ENCODE data around the gene UCN3. TPM values are rescaled to one million over a fixed set of nuclear protein-coding genes. Genes with fewer than 3 reads are reported as not detected.
A peak's percentile ranks its signal among the peaks of the same experiment; 100 is the strongest.

The UCN3 gene, protein sequence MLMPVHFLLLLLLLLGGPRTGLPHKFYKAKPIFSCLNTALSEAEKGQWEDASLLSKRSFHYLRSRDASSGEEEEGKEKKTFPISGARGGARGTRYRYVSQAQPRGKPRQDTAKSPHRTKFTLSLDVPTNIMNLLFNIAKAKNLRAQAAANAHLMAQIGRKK
- total RNA-seq = not detected

DNA sequence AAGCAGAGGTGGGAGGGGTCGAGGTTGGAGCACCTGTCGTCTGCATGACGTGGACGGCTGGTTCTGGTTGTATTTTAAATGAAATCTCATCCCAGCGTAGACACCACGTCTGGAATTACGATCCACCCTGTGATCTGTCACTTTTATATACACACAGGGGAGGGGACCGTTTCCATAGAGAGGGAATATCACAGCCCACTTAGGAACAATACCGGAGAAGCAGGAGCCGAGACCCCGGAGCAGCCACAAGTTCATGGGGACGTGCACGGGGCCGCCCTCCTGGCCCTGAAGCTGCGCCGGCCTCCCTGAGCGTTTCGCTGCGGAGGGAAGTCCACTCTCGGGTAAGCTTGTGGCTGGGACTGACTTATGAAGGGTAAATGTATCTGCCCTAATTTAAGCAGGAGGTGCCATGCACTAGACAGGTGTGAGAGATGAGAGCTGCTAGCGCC is at the start of gene UCN3:
UCN3 (plus strand) TSS at position 77 of the 449 bp plus-strand sequence. CDS start 8,755 bp downstream, outside the sequence.
- CTCF ChIA-PET = no interaction called here
- Mint-ChIP-seq H3K27ac (no peak within 1 kb of the TSS), H3K9me3 (peaks cover 4% of the 10 kb centered on the region), H3K4me1 (no peaks in the 10 kb centered on the region), H3K4me3 (no peak within 1 kb of the TSS), H3K27me3 (peaks cover 11% of the 10 kb centered on the region), H3K36me3 (ENCODE audit: low read depth) (no peaks in the 10 kb centered on the region)
- POLR2A ChIA-PET = no interaction called here
- DNase-seq = no peak

DNA sequence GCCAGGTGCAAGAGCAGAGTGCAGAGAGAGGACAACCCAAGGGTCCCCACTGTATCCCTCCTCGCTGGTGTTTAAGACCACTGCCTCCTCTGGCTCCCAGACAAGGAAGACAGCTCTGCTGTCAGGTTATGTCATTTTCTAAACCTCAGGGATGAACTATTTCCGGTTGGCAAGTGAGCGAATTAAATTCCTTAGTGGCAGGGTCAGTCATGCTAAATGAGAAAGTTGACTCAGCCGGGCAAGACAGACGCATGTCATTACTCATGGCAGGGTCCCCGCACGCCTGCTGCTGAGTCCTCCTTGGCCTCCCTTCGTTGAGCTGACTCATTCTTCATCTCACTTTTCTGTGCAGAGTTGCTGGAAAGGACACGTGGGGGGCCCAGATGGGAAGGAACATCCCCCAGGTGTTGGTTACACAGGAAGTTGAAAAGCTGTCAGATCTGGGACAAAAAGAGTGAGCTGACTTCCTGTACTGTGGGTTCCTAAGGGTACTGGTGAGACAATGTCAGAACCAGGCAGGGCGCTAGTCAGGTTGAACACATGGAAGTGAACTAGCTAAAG is 47.1 kb upstream of the UCN3 start:
- peaks cover 62% of the 10 kb centered on the region for H3K4me1 Mint-ChIP-seq
- CTCF ChIA-PET = interaction anchor here (1.0 to 1.4 kb wide), 6 partner anchors 16 to 503 kb away, joined by 3 to 5 read pairs (median 4); no protein-coding TSS in a partner anchor

DNA sequence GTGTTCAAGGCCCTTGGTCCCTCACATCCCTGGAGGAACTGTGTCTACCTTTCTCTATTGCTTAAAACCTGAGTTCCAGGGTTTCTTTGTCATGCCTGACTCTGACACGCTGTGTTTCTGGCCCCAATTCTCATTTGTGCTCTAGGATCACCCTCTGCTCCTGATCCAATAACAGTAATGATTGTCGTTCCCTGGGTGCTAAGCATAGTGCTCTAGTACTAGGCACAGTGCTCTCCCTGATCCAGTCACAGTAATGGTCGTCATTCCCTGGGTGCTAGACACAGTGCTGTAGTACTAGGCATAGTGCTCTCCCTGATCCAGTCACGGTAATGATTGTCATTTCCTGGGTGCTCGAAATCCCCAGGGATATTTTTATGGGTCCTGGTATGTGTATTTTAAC is 46.6 kb upstream of the UCN3 start:
- peaks cover 59% of the 10 kb centered on the region for H3K4me1 Mint-ChIP-seq
- no peaks in the 10 kb centered on the region for H3K27me3 Mint-ChIP-seq
- POLR2A ChIA-PET = interaction anchor here (0.9 to 2.3 kb wide), 8 partner anchors 8 to 34 kb away, joined by 3 to 16 read pairs (median 4); no protein-coding TSS in a partner anchor

More for the DNA sequence above, 47.1 kb upstream of the UCN3 start:
- peak overlapping the region; percentile 75 for H3K27ac Mint-ChIP-seq
- no peak overlapping the region for H3K4me3 Mint-ChIP-seq
- POLR2A ChIA-PET = interaction anchor here (0.9 to 2.3 kb wide), 8 partner anchors 8 to 33 kb away, joined by 3 to 16 read pairs (median 4); no protein-coding TSS in a partner anchor
- no peaks in the 10 kb centered on the region for H3K27me3 Mint-ChIP-seq
- peaks cover 12% of the 10 kb centered on the region for H3K9me3 Mint-ChIP-seq
- peak; percentile 76 for DNase-seq
- peaks cover 18% of the 10 kb centered on the region for H3K36me3 Mint-ChIP-seq (ENCODE audit: low read depth)

DNA sequence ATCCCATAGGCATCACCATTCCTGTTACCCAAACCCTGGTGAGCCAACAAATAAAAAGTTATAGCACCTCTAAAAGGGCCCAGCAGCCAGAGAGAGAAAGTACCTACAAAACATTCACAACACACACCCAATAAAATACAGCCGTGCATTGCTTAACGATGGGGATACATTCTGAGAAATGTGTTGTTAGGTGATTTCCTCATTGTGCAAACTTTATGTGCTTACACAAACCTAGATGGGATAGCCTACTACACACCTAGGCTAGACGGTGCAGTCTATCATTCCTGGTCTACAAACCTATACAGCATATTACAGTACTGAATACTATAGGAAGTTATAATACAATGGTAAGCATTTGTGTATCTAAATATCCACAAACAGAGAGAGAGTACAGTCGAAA is 44.9 kb upstream of the UCN3 start:
- Mint-ChIP-seq H3K4me3 (no peak overlapping the region), H3K9me3 (peaks cover 9% of the 10 kb centered on the region), H3K27ac (no peak overlapping the region), H3K4me1 (peaks cover 42% of the 10 kb centered on the region), H3K36me3 (ENCODE audit: low read depth) (peaks cover 11% of the 10 kb centered on the region), H3K27me3 (no peaks in the 10 kb centered on the region)
- CTCF ChIA-PET = no interaction called here
- POLR2A ChIA-PET = no interaction called here
- no peak for DNase-seq

More for the DNA sequence above, 46.6 kb upstream of the UCN3 start:
- no peak overlapping the region for H3K4me3 Mint-ChIP-seq
- H3K27ac Mint-ChIP-seq = peak overlapping the region; percentile 75
- CTCF ChIA-PET = interaction anchor here (1.0 to 1.4 kb wide), 6 partner anchors 16 to 503 kb away, joined by 3 to 5 read pairs (median 4); no protein-coding TSS in a partner anchor
- H3K36me3 Mint-ChIP-seq (ENCODE audit: low read depth) = peaks cover 16% of the 10 kb centered on the region
- peaks cover 10% of the 10 kb centered on the region for H3K9me3 Mint-ChIP-seq
- no peak for DNase-seq

DNA sequence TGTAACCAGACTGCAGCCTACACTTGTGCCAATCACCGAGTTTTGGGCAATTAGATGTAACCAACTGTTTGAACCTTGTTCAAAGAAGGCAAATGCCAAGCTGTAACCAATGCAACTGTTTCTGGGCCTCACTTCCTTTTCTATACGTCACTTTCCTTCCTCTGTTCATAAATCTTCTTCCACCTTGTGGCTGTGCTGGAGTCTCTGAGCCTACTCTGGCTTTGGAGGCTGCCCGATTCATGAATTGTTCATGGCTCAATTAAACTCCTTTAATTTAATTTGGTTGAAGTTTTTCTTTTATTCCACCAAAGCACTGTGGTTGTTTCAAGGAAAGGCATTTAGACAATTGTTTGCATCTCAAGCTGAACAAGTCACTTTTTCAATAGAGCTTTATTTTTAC is 43.5 kb upstream of the UCN3 start:
- DNase-seq = no peak
- Mint-ChIP-seq H3K4me3 (no peak overlapping the region), H3K27ac (no peak overlapping the region), H3K9me3 (peaks cover 9% of the 10 kb centered on the region), H3K27me3 (no peaks in the 10 kb centered on the region), H3K4me1 (peaks cover 29% of the 10 kb centered on the region), H3K36me3 (ENCODE audit: low read depth) (peaks cover 5% of the 10 kb centered on the region)
- ChIA-PET CTCF (interaction anchor here (0.7 to 1.2 kb wide), 2 partner anchors 38 to 1415 kb away, joined by 3 to 7 read pairs; no protein-coding TSS in a partner anchor), POLR2A (interaction anchor here (0.9 kb wide), 1 partner anchor 9 kb away, joined by 3 read pairs; no protein-coding TSS in a partner anchor)

DNA sequence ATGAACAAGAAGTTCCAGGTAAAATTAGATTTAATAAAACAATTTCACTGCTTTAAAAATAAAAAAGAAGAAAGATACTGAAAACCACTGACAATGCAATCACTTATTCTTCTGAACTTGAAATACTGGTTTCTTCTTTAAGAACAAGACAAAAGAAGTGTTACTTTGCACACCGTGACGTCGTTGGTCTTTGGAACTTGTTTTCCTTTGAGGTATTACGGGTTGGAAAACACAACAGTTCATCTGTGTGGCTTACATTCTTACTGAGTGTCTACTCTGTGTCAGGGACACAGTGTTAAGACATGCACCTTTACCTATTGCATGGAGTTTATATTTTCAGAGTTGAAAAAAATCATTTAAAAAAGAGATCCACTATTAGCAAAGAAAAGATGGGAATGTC is 41.3 kb upstream of the UCN3 start:
- ChIA-PET CTCF (interaction anchor here (1.9 kb wide), 1 partner anchor 30 kb away, joined by 4 read pairs; no protein-coding TSS in a partner anchor), POLR2A (no interaction called here)
- H3K4me3 Mint-ChIP-seq = no peak overlapping the region
- H3K27me3 Mint-ChIP-seq = no peaks in the 10 kb centered on the region
- peaks cover 3% of the 10 kb centered on the region for H3K36me3 Mint-ChIP-seq (ENCODE audit: low read depth)
- no peak overlapping the region for H3K27ac Mint-ChIP-seq
- H3K9me3 Mint-ChIP-seq = peaks cover 12% of the 10 kb centered on the region
- peaks cover 9% of the 10 kb centered on the region for H3K4me1 Mint-ChIP-seq
- no peak for DNase-seq

DNA sequence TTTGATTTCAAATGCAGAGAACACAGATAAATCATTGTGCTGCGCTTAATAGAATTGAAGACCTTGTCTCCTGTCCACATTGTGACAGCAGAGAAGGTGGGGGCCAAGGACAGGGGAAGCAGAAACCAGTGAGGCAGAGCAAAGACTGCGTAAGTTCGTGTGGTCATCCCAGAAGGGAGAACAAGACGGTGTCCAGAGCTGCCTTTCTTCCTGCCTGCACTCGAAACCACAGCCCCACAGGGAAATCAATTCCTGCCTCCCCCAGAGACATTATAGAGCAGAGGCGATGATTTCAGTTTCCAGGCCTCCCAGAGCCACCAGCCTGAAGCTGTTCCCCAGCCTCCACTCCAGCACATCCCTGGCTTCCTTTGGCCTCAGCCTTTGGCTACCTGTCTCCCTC is 39.7 kb upstream of the UCN3 start:
- H3K9me3 Mint-ChIP-seq = peaks cover 10% of the 10 kb centered on the region
- POLR2A ChIA-PET = no interaction called here

DNA sequence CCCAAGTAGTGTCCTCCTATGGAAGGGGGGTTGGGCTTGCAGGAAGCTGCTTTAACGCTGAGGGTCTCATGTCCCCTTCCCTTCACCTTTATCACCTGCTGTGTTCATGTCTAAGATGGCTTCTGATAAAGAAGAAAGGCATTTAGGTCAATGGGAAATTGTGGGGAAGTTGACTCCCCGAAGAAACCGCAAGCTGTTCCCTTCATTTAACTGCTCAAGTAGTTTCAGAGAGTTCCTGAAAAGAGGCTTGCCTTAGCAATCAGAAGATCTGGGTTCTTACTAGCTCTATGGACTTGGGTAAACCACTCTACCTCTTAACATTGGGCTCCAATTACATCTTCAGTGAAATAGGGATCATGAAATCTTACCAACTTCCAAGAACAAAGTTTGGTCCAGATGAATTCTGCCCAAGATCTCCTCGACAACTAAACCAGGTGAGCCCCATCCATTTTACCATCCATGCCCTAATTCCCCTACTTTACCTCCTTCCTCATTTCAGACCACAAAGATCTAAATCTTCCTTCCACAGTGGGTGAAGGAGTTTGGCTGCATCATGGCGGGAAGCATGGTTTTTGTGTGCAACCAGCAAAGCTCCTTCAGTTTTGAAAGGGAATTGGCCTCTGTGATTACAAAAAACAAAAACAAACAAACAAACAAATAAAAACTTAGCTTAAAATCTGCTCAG is 30.4 kb upstream of the UCN3 start:
- peaks cover 3% of the 10 kb centered on the region for H3K36me3 Mint-ChIP-seq (ENCODE audit: low read depth)
- no peak for DNase-seq
- peaks cover 16% of the 10 kb centered on the region for H3K4me1 Mint-ChIP-seq
- H3K27me3 Mint-ChIP-seq = peaks cover 10% of the 10 kb centered on the region
- no peak overlapping the region for H3K27ac Mint-ChIP-seq
- ChIA-PET POLR2A (no interaction called here), CTCF (no interaction called here)
- peaks cover 11% of the 10 kb centered on the region for H3K9me3 Mint-ChIP-seq
- no peak overlapping the region for H3K4me3 Mint-ChIP-seq

More for the DNA sequence above, 39.7 kb upstream of the UCN3 start:
- CTCF ChIA-PET = no interaction called here
- no peak overlapping the region for H3K27ac Mint-ChIP-seq
- no peak for DNase-seq
- peaks cover 3% of the 10 kb centered on the region for H3K36me3 Mint-ChIP-seq (ENCODE audit: low read depth)
- H3K4me1 Mint-ChIP-seq = peaks cover 5% of the 10 kb centered on the region
- no peak overlapping the region for H3K4me3 Mint-ChIP-seq
- H3K27me3 Mint-ChIP-seq = peaks cover 4% of the 10 kb centered on the region

DNA sequence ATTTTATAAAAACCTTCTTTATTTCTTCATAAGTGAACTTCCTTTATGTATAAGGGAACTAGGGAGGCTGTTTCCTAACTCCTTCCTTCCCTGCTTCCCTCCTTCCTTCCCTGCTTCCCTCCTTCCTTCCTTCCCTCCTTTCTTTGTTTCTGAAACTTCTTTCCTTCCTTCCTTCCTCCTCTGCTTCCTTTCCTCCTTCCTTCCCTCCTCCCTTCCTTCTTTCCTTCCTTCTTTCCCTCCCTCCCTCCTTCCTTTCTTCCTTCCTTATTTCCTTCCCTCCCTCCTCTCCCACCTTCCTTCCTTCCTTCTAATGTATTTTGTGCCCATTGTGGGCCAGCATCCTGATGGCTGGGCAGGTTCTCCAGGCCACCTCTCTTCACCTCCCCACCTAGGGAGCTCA is 26.8 kb upstream of the UCN3 start:
- Mint-ChIP-seq H3K27me3 (peaks cover 4% of the 10 kb centered on the region), H3K4me3 (no peak overlapping the region), H3K4me1 (peaks cover 16% of the 10 kb centered on the region), H3K9me3 (peaks cover 14% of the 10 kb centered on the region), H3K36me3 (ENCODE audit: low read depth) (peaks cover 3% of the 10 kb centered on the region), H3K27ac (no peak overlapping the region)
- POLR2A ChIA-PET = no interaction called here
- CTCF ChIA-PET = no interaction called here
- DNase-seq = no peak

DNA sequence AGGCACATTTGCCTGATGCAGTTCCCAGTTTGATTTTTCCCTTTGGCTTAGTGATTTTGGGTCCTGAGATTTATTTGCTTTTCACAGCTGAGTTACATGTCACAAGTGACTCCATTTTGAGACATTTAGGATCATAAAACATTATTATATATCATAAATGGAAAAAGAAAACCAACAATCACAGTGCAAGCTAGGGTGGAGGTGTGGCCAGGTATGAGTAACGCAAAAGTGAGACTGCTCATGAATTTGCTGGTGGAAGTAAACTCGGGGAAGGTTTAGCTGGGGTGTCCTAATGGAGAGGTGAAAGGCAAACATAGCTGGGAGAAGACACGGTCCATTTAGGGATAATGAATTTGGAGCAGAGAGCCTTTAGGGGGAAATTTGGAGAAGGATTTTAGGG is 21.7 kb upstream of the UCN3 start:
- H3K36me3 Mint-ChIP-seq (ENCODE audit: low read depth) = no peaks in the 10 kb centered on the region
- ChIA-PET POLR2A (no interaction called here), CTCF (interaction anchor here (1.0 kb wide), 1 partner anchor 494 kb away, joined by 4 read pairs; no protein-coding TSS in a partner anchor)
- H3K27me3 Mint-ChIP-seq = no peaks in the 10 kb centered on the region
- DNase-seq = no peak
- H3K9me3 Mint-ChIP-seq = peaks cover 3% of the 10 kb centered on the region
- no peak overlapping the region for H3K27ac Mint-ChIP-seq
- H3K4me3 Mint-ChIP-seq = no peak overlapping the region
- peaks cover 5% of the 10 kb centered on the region for H3K4me1 Mint-ChIP-seq

DNA sequence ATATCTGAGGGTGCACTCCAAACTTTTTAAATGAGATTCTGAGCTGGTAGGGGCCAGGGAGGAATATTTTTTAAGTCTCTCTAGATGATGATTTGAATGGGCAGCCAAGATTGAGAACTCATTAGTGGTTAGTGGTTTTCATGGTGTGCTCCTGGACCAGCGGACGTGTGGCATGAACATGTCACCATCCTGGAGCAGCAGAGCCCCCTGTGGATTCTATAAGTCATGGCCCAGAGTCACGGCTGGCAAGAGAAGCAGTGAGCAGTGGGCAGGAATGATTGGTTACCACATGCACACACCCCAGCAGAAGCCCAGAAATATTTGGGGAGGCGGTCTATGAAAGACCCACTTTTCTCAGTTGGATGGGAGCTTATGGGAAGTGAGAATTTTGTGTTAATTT is 21.2 kb upstream of the UCN3 start:
- H3K36me3 Mint-ChIP-seq (ENCODE audit: low read depth) = no peaks in the 10 kb centered on the region
- DNase-seq = peak; percentile 28
- H3K4me3 Mint-ChIP-seq = no peak overlapping the region
- ChIA-PET CTCF (interaction anchor here (1.0 kb wide), 1 partner anchor 495 kb away, joined by 4 read pairs; no protein-coding TSS in a partner anchor), POLR2A (no interaction called here)
- H3K4me1 Mint-ChIP-seq = peaks cover 5% of the 10 kb centered on the region
- peaks cover 3% of the 10 kb centered on the region for H3K9me3 Mint-ChIP-seq
- H3K27me3 Mint-ChIP-seq = no peaks in the 10 kb centered on the region
- no peak overlapping the region for H3K27ac Mint-ChIP-seq

DNA sequence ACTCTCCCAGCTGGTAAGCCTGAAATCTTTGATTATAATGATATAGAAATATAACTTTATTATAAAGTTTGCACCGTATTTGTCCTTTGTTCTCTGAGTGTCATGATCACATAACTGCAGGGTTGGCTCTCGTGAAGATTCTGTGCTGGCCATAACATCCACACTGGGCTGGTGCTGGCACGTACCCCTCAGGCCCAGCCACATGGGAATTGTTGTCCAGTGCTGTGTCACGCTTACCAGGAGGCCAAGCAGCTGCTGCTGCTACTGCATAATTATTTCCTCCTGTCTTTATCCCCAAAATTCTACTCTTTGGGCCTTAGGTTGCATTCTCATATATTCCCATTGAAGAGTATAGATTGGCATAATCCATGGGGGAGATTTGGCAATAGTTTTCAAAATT is 20.8 kb upstream of the UCN3 start:
- no peaks in the 10 kb centered on the region for H3K36me3 Mint-ChIP-seq (ENCODE audit: low read depth)
- no peak overlapping the region for H3K27ac Mint-ChIP-seq
- H3K4me1 Mint-ChIP-seq = peaks cover 5% of the 10 kb centered on the region
- CTCF ChIA-PET = interaction anchor here (1.0 kb wide), 1 partner anchor 495 kb away, joined by 4 read pairs; no protein-coding TSS in a partner anchor
- H3K9me3 Mint-ChIP-seq = peaks cover 3% of the 10 kb centered on the region
- no peaks in the 10 kb centered on the region for H3K27me3 Mint-ChIP-seq
- POLR2A ChIA-PET = no interaction called here
- no peak overlapping the region for H3K4me3 Mint-ChIP-seq
- no peak for DNase-seq

DNA sequence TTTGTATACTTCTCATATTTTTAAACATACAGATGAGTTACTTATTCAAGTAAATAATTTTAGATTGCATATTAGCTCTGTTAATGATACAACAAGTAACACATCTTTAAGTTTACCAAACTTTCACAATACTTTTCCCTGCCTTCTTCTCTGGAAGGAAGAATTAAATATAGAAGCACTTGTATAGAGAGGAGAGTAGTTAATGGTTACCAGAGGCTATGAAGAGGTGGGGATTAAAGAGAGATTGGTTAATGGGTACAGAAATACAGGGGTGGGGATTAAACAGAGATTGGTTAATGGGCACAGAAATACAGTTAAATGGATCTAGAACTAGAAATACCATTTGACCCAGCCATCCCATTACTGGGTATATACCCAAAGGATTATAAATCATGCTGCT is 20.0 kb upstream of the UCN3 start:
- H3K27ac Mint-ChIP-seq = no peak overlapping the region
- no peaks in the 10 kb centered on the region for H3K36me3 Mint-ChIP-seq (ENCODE audit: low read depth)
- DNase-seq = no peak
- no peak overlapping the region for H3K4me3 Mint-ChIP-seq
- peaks cover 5% of the 10 kb centered on the region for H3K4me1 Mint-ChIP-seq
- ChIA-PET POLR2A (no interaction called here), CTCF (no interaction called here)
- H3K9me3 Mint-ChIP-seq = peaks cover under 1% of the 10 kb centered on the region
- H3K27me3 Mint-ChIP-seq = no peaks in the 10 kb centered on the region
